Lower lobe of right lung (tissue), 2 donors: ENCODE data around the gene CBFA2T3. TPM values are rescaled to one million over a fixed set of nuclear protein-coding genes. Genes with fewer than 3 reads are reported as not detected.
A peak's percentile ranks its signal among the peaks of the same experiment; 100 is the strongest.
"Not testable (repeated sequence)": the region's sequence is repeated elsewhere in the genome, so short reads cannot be mapped to it uniquely, and the experiment has no call there.

Experiments used
- ATAC-seq, 2 donors: fragments of 200-7000 bp; cut with Tn5 transposase; one replicate each; pipeline ENCODE4 v1.9.1; 2020 to 2022; ENCODE audit warnings: mild to moderate bottlenecking in 2 of 2, moderate library complexity in 2 of 2
- DNase-seq: peaks from one replicate; pipeline ENCODE4 v3.0.0-alpha.2; 2020
- H3K27ac ChIP-seq: fragments of 200-600 bp; one replicate; pipeline ENCODE4 v1.8.0; 2022
- H3K27me3 ChIP-seq: fragments of 200-600 bp; one replicate; pipeline ENCODE4 v1.8.0; 2022; ENCODE audit warnings: low read depth
- H3K36me3 ChIP-seq: fragments of 200-600 bp; one replicate; pipeline ENCODE4 v1.8.0; 2022; ENCODE audit warnings: mild to moderate bottlenecking
- H3K4me1 ChIP-seq: fragments of 200-600 bp; one replicate; pipeline ENCODE4 v1.8.0; 2022
- H3K4me3 ChIP-seq: fragments of 200-600 bp; one replicate; pipeline ENCODE4 v1.8.0; 2022; ENCODE audit warnings: mild to moderate bottlenecking
- H3K9me3 ChIP-seq: fragments of 200-600 bp; one replicate; pipeline ENCODE4 v1.8.0; 2022
- CTCF ChIP-seq: fragments of 200-600 bp; IDR thresholded peaks from one replicate; pipeline ENCODE4 v1.8.0; 2022; ENCODE audit warnings: antibody characterized with exemption, mild to moderate bottlenecking
- intact Hi-C: fragments of 100-400 bp; cut with DNase I; formaldehyde crosslinking; loops from one replicate; pipeline ENCODE4 v1.11.0; 2022
- total RNA-seq: library from RNA; stranded (reverse); fragmentation: NEBNext Ultra II Directional; extraction: Animal tissue kit (Norgen Biotek cat#: 25700); gene quantifications from one replicate; pipeline ENCODE4 v1.2.1, GENCODE V29; 2021
- donor health status: DM: no; HTN: yes; CAD: no; lungs with severe emphysema.

CBFA2T3 gene
- total RNA-seq, 1 donor from 2014 or later, result 14.3 TPM

GRCh38 chr16:89009343-89010209, 32.6 kb upstream of the CBFA2T3 start:
- Histone ChIP-seq H3K4me3 (no peak overlapping the region), H3K9me3 (no peaks in the 10 kb centered on the region), H3K27ac (no peak overlapping the region), H3K27me3 (peaks cover 31% of the 10 kb centered on the region), H3K4me1 (no peaks in the 10 kb centered on the region), H3K36me3 (no peaks in the 10 kb centered on the region)
- DNase-seq (peak; percentile 44), ATAC-seq (peak in 1 of 2 donors; percentile 57)
- no peak for TF ChIP-seq CTCF
- intact Hi-C loops, result no loop called here

DNA sequence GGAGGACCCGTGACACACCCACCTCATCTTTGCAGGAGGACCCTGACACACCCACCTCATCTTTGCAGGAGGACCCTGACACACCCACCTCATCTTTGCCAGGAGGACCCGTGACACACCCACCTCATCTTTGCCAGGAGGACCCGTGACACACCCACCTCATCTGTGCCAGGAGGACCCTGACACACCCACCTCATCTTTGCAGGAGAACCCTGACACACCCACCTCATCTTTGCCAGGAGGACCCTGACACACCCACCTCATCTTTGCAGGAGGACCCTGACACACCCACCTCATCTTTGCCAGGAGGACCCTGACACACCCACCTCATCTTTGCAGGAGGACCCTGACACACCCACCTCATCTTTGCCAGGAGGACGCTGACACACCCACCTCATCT, 31.8 kb upstream of the CBFA2T3 start:
- peak; percentile 24 for DNase-seq
- H3K27me3 ChIP-seq, result peaks cover 37% of the 10 kb centered on the region
- H3K9me3 ChIP-seq, H3K4me1 ChIP-seq, intact Hi-C loops, H3K36me3 ChIP-seq, ATAC-seq, H3K27ac ChIP-seq, H3K4me3 ChIP-seq: not testable (repeated sequence)

DNA sequence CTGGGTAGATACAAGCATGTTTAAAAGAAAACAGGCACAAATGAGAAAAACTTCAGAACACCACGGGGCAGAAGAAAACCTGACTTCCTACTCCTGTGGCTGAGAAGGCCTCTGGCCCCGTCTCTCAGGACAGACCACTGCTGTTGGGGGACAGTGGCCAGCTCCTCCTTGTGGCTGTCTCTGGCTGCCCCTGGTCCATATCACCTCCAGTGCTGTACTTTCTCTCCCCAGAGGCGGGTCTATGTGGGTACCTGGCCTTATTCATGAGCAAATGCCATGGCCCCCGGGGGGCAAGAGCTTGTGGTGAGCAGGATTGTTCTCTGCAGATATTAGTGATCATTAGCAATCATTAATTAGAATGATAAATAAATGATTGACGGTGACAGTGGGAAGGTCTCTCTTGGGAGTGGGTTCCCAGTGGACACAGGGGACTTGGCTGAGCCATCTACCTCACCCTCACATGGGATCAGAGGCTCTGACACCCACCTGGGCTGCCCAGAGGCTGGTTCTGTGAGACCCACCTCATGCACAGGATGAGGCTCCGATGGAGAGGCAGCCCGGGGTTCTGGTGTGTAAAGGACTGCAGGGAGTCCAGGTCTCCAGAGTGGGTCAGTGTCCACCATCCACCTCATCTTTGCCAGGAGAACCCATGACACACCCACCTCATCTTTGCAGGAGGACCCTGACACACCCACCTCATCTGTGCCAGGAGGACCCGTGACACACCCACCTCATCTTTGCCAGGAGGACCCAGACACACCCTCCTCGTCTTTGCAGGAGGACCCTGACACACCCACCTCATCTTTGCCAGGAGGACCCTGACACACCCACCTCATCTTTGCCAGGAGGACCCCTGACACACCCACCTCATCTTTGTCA, 30.6 kb upstream of the CBFA2T3 start:
- DNase-seq (peak; percentile 42), ATAC-seq (no peak)
- no peaks in the 10 kb centered on the region for H3K9me3 ChIP-seq
- intact Hi-C loops, result no loop called here
- peaks cover 38% of the 10 kb centered on the region for H3K27me3 ChIP-seq
- no peak for TF ChIP-seq CTCF
- no peaks in the 10 kb centered on the region for H3K36me3 ChIP-seq
- H3K4me3 ChIP-seq, result no peak overlapping the region
- peaks cover 6% of the 10 kb centered on the region for H3K4me1 ChIP-seq
- no peak overlapping the region for H3K27ac ChIP-seq

DNA sequence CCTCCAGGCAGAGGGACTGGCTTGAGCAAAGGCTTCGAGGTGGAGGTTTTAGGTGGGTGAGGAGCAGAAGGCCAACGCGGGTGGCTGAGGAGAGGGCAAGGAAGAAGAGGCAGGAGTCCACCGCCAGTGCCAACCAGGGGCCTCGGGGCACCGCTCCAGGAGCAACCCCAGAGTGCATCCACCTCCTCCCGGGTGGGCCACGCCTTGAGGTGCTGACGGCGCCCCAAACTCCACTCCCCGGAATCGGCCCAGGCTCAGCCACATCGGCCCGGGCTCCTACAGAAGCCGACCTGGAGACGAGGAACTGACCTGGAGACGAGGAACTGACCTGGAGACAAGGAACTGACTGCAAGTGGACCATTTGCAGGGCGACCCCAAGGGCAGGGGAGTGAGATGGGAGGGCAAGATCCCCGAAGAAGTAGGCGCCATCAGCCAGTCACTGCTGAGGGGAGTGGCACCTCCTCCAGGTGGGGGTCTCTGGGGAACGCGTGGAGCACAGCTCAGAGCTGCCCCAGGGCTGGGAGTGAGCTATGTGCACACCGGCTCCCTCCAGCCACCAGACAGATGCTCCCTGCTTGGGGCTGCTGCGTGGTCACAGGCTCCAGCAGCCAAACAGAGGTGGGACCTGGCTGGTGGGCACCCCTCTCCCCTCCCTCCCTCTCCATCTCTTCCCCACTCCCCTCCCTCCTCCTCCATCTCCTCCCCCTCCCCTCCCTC, 29.2 kb upstream of the CBFA2T3 start:
- ATAC-seq (peak in 1 of 2 donors; percentile 21), DNase-seq (peak; percentile 41)
- peaks cover 44% of the 10 kb centered on the region for H3K27me3 ChIP-seq

More for the DNA sequence above, 29.2 kb upstream of the CBFA2T3 start:
- Histone ChIP-seq H3K4me3 (no peak overlapping the region), H3K9me3 (no peaks in the 10 kb centered on the region), H3K4me1 (peaks cover 6% of the 10 kb centered on the region), H3K36me3 (no peaks in the 10 kb centered on the region), H3K27ac (no peak overlapping the region)
- no peak for TF ChIP-seq CTCF
- intact Hi-C loops, result no loop called here
